AG04450 (cell line): ENCODE data around the gene LRRC8B. TPM values are rescaled to one million over a fixed set of nuclear protein-coding genes. Genes with fewer than 3 reads are reported as not detected.

Experiments
- CTCF ChIA-PET: fragments of 300-600, 350-600 bp; formaldehyde crosslinking; extraction: SDS; loops from one replicate; lab custom pipeline; 2022; ENCODE audit warnings: antibody characterized with exemption, inconsistent platforms; lab: Charles Lee
- POLR2A ChIA-PET: fragments of 350-600 bp; formaldehyde crosslinking; extraction: SDS; loops from one replicate; lab custom pipeline; 2021; ENCODE audit warnings: antibody characterized with exemption, inconsistent platforms; lab: Yijun Ruan, JAX
- DNase-seq: peaks from one replicate; pipeline ENCODE4 v3.0.0-alpha.2; 2011; ENCODE audit warnings: low read depth, low spot score
- H3K27ac ChIP-seq: one replicate; pipeline ENCODE4 v1.5.1; 2012; ENCODE audit warnings: low read depth, low read length, control low read depth
- H3K27me3 ChIP-seq: one replicate; pipeline ENCODE4 v1.6.0; 2012; ENCODE audit warnings: low read length; ENCODE audit not compliant: control insufficient read depth, insufficient read depth
- H3K4me3 ChIP-seq: 2 replicates; pipeline ENCODE4 v1.5.1; 2011; ENCODE audit warnings: mild to moderate bottlenecking, low read depth, low read length, control low read depth
- H3K9me3 ChIP-seq: 2 replicates; pipeline ENCODE4 v1.5.1; 2012; ENCODE audit warnings: low read length; ENCODE audit not compliant: control insufficient read depth, insufficient read depth
- polyA plus RNA-seq: library from polyadenylated mRNA; depleted of rRNA; stranded (reverse); fragments of >200 nt; gene quantifications from 2 replicates; pipeline ENCODE4 v1.2.3, GENCODE V29; 2011; rRNA removed
- TF ChIP-seq, protein P1 (sequence below): IDR thresholded peaks from 2 replicates; pipeline ENCODE4 v1.5.1; 2011; ENCODE audit warnings: low read depth, low read length, control low read depth, inconsistent platforms

The LRRC8B gene
- polyA plus RNA-seq, 1 experiment = 1.6 TPM

DNA sequence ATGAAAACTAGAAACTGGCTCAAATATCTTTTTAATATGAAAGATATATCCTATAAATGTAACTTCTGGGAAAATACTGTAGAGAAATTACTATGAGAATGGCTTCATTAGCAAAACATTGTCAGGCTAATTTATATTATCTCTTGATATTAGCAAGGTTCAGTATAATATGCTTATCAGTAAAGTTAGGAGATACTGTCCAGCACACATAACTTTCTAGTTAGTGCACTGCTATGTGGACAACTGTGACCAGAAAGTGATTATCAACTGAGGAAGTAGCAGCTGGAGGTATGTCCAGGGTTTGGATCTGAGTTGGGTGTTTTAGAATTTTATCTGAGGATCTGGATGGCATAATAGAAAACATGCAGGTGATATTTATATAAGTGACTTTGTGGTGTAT lies 115.8 kb downstream of the LRRC8B start:
- ChIA-PET POLR2A (no interaction called here), CTCF (no interaction called here)
- no peaks in the 10 kb centered on the region for H3K9me3 ChIP-seq
- DNase-seq = no peak
- H3K4me3 ChIP-seq = no peak overlapping the region
- H3K27ac ChIP-seq = no peak overlapping the region
- no peaks in the 10 kb centered on the region for H3K27me3 ChIP-seq
- TF ChIP-seq, protein P1, sequence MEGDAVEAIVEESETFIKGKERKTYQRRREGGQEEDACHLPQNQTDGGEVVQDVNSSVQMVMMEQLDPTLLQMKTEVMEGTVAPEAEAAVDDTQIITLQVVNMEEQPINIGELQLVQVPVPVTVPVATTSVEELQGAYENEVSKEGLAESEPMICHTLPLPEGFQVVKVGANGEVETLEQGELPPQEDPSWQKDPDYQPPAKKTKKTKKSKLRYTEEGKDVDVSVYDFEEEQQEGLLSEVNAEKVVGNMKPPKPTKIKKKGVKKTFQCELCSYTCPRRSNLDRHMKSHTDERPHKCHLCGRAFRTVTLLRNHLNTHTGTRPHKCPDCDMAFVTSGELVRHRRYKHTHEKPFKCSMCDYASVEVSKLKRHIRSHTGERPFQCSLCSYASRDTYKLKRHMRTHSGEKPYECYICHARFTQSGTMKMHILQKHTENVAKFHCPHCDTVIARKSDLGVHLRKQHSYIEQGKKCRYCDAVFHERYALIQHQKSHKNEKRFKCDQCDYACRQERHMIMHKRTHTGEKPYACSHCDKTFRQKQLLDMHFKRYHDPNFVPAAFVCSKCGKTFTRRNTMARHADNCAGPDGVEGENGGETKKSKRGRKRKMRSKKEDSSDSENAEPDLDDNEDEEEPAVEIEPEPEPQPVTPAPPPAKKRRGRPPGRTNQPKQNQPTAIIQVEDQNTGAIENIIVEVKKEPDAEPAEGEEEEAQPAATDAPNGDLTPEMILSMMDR = no peak

DNA sequence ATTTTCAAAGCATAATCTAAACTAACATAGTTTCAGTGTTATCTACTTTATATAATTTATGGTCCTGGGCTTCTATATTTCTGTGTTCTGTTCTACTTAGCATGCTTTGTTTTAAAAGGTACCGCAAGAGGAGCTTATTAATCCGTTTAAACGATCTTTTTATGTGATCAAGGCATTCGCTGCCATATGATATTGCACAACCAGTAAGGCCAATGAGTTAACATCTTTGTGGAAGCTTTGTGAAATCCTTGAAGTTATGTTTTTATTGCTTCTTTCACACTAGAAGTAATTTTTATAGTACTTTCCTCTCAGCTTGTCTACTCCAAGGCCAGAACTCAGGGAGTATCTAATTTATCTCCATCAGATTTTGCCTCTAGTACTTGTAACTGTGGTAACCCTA lies 117.2 kb downstream of the LRRC8B start:
- ChIA-PET CTCF (interaction anchor here (1.0 kb wide), 1 partner anchor 121 kb away, joined by 6 read pairs; no protein-coding TSS in a partner anchor), POLR2A (no interaction called here)
- no peak for DNase-seq
- H3K4me3 ChIP-seq = no peak overlapping the region
- no peaks in the 10 kb centered on the region for H3K9me3 ChIP-seq
- no peaks in the 10 kb centered on the region for H3K27me3 ChIP-seq
- TF ChIP-seq, protein P1 = no peak
- no peak overlapping the region for H3K27ac ChIP-seq

DNA sequence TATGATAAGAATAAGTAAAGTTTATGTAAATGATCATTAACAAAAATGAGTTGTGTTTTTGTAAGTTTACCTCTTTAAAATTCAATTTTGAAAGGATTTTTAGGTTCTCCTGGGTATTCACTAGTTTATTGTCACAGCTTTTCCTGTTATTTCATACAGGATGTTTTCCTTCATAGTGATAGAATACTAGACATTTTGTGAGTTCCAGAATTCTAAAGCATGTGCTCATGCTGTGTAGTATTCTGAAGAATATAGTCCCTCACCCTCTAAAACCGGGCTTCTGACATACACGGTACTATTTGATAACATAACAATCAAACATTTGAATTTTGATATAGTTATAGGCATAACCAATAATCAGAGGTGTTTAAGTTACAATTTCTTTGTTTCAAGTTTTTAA lies 118.9 kb downstream of the LRRC8B start:
- Histone ChIP-seq H3K27me3 (no peaks in the 10 kb centered on the region), H3K4me3 (no peak overlapping the region), H3K27ac (no peak overlapping the region), H3K9me3 (no peaks in the 10 kb centered on the region)
- DNase-seq = no peak
- ChIA-PET POLR2A (no interaction called here), CTCF (interaction anchor here (0.6 kb wide), 1 partner anchor 43 kb away, joined by 5 read pairs; no protein-coding TSS in a partner anchor)
- TF ChIP-seq, protein P1 = no peak

DNA sequence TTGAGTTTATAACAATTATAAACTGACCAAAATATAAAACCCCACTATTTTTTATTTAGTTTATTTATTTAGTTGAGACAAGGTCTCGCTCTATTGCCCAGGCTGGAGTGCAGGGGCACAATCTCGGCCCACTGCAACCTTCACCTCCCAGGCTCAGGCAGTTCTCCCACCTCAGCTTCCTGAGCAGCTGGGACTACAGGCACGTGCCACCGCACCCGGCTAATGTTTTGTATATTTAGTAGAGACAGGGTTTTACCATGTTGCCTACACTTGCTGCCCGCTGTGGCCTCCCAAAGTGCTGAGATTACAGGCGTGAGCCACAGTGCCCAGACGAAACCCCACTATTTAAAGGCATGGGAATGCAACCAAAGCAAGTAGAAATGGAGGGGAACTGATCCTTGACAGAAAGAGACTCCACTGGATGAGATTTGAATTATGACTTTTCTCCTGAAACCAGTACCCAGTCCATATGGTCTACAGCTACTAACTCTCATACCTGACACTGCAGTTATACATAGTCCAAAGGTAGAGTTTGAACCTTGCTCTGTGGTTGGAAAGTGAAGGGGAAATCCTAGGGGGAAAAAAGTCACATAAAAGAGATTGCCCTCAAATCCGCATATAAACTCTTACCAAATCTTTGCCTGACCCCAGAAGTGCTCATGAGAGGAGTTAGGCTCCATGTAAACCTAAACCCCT lies 119.6 kb downstream of the LRRC8B start:
- no peak overlapping the region for H3K27ac ChIP-seq
- no peak for DNase-seq
- H3K4me3 ChIP-seq = no peak overlapping the region
- H3K27me3 ChIP-seq = no peaks in the 10 kb centered on the region
- POLR2A ChIA-PET = no interaction called here
- TF ChIP-seq, protein P1 = no peak
- no peaks in the 10 kb centered on the region for H3K9me3 ChIP-seq
- CTCF ChIA-PET = interaction anchor here (0.5 kb wide), 1 partner anchor 476 kb away, joined by 3 read pairs; no protein-coding TSS in a partner anchor

DNA sequence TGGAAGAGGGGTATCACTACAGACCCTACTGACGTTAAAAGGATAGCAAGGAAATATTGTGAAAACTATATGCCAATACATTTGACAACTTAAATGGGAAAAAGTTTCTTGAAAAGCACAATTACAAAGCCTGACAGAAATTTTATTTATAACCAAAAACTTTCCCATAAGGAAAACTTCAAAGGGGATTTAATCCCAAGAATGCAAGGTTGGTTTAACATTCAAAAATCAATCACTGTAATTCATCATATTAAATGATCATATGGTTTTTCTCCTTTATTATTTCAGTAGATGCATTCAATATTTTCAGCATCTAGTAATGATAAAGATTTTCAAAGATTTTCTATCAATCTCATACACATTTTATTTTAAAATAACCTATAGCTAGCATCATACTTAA lies 121.6 kb downstream of the LRRC8B start:
- Histone ChIP-seq H3K9me3 (no peaks in the 10 kb centered on the region), H3K4me3 (no peak overlapping the region), H3K27ac (no peak overlapping the region), H3K27me3 (no peaks in the 10 kb centered on the region)
- CTCF ChIA-PET = interaction anchor here (1.1 to 2.5 kb wide), 2 partner anchors 117 to 163 kb away, joined by 5 to 15 read pairs; no protein-coding TSS in a partner anchor
- POLR2A ChIA-PET = no interaction called here
- TF ChIP-seq, protein P1 = no peak
- DNase-seq = no peak

Other genes with a start within 250 kb of the LRRC8B start
- not detected in 2 replicates for gene GBP6, start 160.8 kb upstream of the LRRC8B start, polyA plus RNA-seq
- 15.3 and 19.4 TPM in 2 replicates for gene LRRC8C, start 108.3 kb downstream of the LRRC8B start, polyA plus RNA-seq